ENCODE measurements around the gene ARHGAP15.

- TF ChIP-seq SUZ12 (IDR thresholded peaks at IDR 0.05; ENCODE audit: extremely low read depth, insufficient read depth, insufficient read length) (no peak), YY1 (IDR thresholded peaks at IDR 0.05; ENCODE audit: insufficient read depth, insufficient read length) (no peak), ZNF274 (IDR thresholded peaks at IDR 0.05; ENCODE audit: low read depth, low read length) (no peak)
Observed at GRCh38 chr2:143192716-143193115, 63.5 kb downstream of the ARHGAP15 start.

All from NT2/D1 (cell line).